GM18511 (cell line): Measurements from ENCODE around the gene LGMN.
A peak's percentile ranks its signal among the peaks of the same experiment; 100 is the strongest.
"Not testable (repeated sequence)": the region's sequence is repeated elsewhere in the genome, so short reads cannot be mapped to it uniquely, and the experiment has no call there.

Experiments
- ATAC-seq: cut with Tn5 transposase; IDR thresholded peaks from one replicate; pipeline ENCODE4 v1.9.1; 2021; ENCODE audit warnings: mild to moderate bottlenecking, moderate library complexity; ENCODE audit not compliant: unreplicated experiment

The LGMN gene

GRCh38 chr14:92763666-92764631 lies 15.5 kb upstream of the LGMN start:
- ATAC-seq: not testable (repeated sequence)

- no peak for ATAC-seq
Measured at GRCh38 chr14:92760524-92760805, 12.0 kb upstream of the LGMN start.

GRCh38 chr14:92759679-92760523 lies 11.5 kb upstream of the LGMN start:
- ATAC-seq: peak; percentile 56

GRCh38 chr14:92759300-92759678 lies 10.9 kb upstream of the LGMN start:
- ATAC-seq: peak; percentile 44

- ATAC-seq: no peak
Measured at GRCh38 chr14:92756446-92756845, 8.0 kb upstream of the LGMN start.

GRCh38 chr14:92755495-92755894 lies 7.1 kb upstream of the LGMN start:
- ATAC-seq: no peak

- ATAC-seq: no peak
Measured at GRCh38 chr14:92754966-92755365, 6.5 kb upstream of the LGMN start.

GRCh38 chr14:92753250-92753649 lies 4.8 kb upstream of the LGMN start:
- no peak for ATAC-seq

GRCh38 chr14:92751819-92752218 lies 3.4 kb upstream of the LGMN start:
- ATAC-seq: no peak

GRCh38 chr14:92750994-92751400 lies 2.6 kb upstream of the LGMN start:
- ATAC-seq: peak; percentile 25

- ATAC-seq: not testable (repeated sequence)
Measured at GRCh38 chr14:92750222-92750728, 1.8 kb upstream of the LGMN start.

- peak; percentile 4 for ATAC-seq
Measured at GRCh38 chr14:92747701-92748258, 647 bp downstream of the LGMN start.

GRCh38 chr14:92744198-92744597 lies 4.2 kb downstream of the LGMN start:
- no peak for ATAC-seq

- ATAC-seq: no peak
Measured at GRCh38 chr14:92740440-92740839, 8.0 kb downstream of the LGMN start.

- ATAC-seq: no peak
Measured at GRCh38 chr14:92737619-92738188, 10.7 kb downstream of the LGMN start.

GRCh38 chr14:92737206-92737605 lies 11.2 kb downstream of the LGMN start:
- ATAC-seq: no peak

GRCh38 chr14:92735344-92735743 lies 13.1 kb downstream of the LGMN start:
- ATAC-seq: no peak

- no peak for ATAC-seq
Measured at GRCh38 chr14:92734618-92735017, 13.8 kb downstream of the LGMN start.

GRCh38 chr14:92733007-92733406 lies 15.4 kb downstream of the LGMN start:
- ATAC-seq: no peak

- no peak for ATAC-seq
Measured at GRCh38 chr14:92731622-92732115, 16.8 kb downstream of the LGMN start.
